GM12878 (cell line): ENCODE measurements around the gene FGFR2.

Experiments used
- CTCF ChIP-seq, 3 experiments: IDR thresholded peaks in 2 of 3; conservative IDR thresholded peaks in 1 of 3; 2 replicates each; pipeline ENCODE4 v1.5.1; 2011; ENCODE audit warnings: low read depth in 3 of 3, low read length in 3 of 3, mild to moderate bottlenecking in 3 of 3, control low read depth in 2 of 3, moderate library complexity in 2 of 3, inconsistent platforms in 1 of 3, mixed read lengths in 1 of 3; ENCODE audit not compliant: control insufficient read depth in 2 of 3, insufficient read depth in 1 of 3; ENCODE audit errors: extremely low read depth in 1 of 3
- E2F8 ChIP-seq: fragments of 450-650 bp; IDR thresholded peaks from 2 replicates; pipeline ENCODE4 v1.6.1; 2018; ENCODE audit warnings: mild to moderate bottlenecking, low read depth, moderate library complexity; ENCODE audit not compliant: partially characterized antibody
- EP300 ChIP-seq, 2 experiments: fragments of 150-350 bp in 1 of 2; IDR thresholded peaks; 2 replicates each; pipeline ENCODE4 v1.6.1; 2011 to 2012; ENCODE audit warnings: low read depth in 2 of 2, low read length in 2 of 2, borderline replicate concordance in 1 of 2, improper control_type of control experiment in 1 of 2, inconsistent platforms in 1 of 2; ENCODE audit not compliant: control insufficient read depth in 1 of 2
- EZH2 ChIP-seq: IDR thresholded peaks from 2 replicates; pipeline ENCODE4 v1.6.1; 2012; ENCODE audit warnings: low read depth, mild to moderate bottlenecking, control low read depth, inconsistent platforms, low read length, borderline replicate concordance; ENCODE audit not compliant: control insufficient read depth
- NR2C1 ChIP-seq: fragments of 450-650 bp; IDR thresholded peaks from 2 replicates; pipeline ENCODE4 v1.6.1; 2017; ENCODE audit warnings: antibody characterized with exemption, mild to moderate bottlenecking, moderate library complexity
- POLR2A ChIP-seq: IDR thresholded peaks from 2 replicates; pipeline ENCODE4 v1.6.1; 2011; ENCODE audit warnings: low read depth, mild to moderate bottlenecking, low read length
- RAD21 ChIP-seq: IDR thresholded peaks from 2 replicates; pipeline ENCODE4 v1.6.1; 2011; ENCODE audit warnings: mild to moderate bottlenecking, low read depth, low read length, moderate library complexity; ENCODE audit not compliant: insufficient read depth
- SRF ChIP-seq, 2 experiments: IDR thresholded peaks; 2 replicates each; pipeline ENCODE4 v1.6.1; 2011; ENCODE audit warnings: low read depth in 2 of 2, low read length in 2 of 2, mild to moderate bottlenecking in 1 of 2, moderate library complexity in 1 of 2
- USF2 ChIP-seq: IDR thresholded peaks from 2 replicates; pipeline ENCODE4 v1.6.1; 2011; ENCODE audit warnings: low read depth, low read length, improper control_type of control experiment, borderline replicate concordance
- ZNF274 ChIP-seq: IDR thresholded peaks from one replicate; pipeline ENCODE4 v1.8.0; 2011; ENCODE audit not compliant: insufficient read length, insufficient read depth

GRCh38 chr10:121568275-121568674 lies 30.0 kb downstream of the FGFR2 start:
- TF ChIP-seq CTCF (IDR thresholded peaks at IDR 0.05 in 2 of 3, conservative IDR thresholded peaks at IDR 0.05 in 1 of 3; ENCODE audit: control insufficient read depth in 2 of 3, extremely low read depth in 1 of 3, insufficient read depth in 1 of 3, low read depth in 3 of 3, low read length in 3 of 3) (no peak), ZNF274 (no peak), SRF (IDR thresholded peaks at IDR 0.05; ENCODE audit: low read depth in 2 of 2, low read length in 2 of 2) (no peak), NR2C1 (no peak), POLR2A (no peak), EZH2 (no peak), E2F8 (no peak), RAD21 (no peak), EP300 (IDR thresholded peaks at IDR 0.05; ENCODE audit: borderline replicate concordance in 1 of 2, control insufficient read depth in 1 of 2, low read depth in 2 of 2, low read length in 2 of 2) (no peak), USF2 (no peak)
